Ovary (tissue), 9 donors: Measurements from ENCODE around the gene PIK3R6. TPM values are rescaled to one million over a fixed set of nuclear protein-coding genes. Genes with fewer than 3 reads are reported as not detected.

Experiments
- DNase-seq, 5 donors: peaks; one replicate each; pipeline ENCODE4 v3.0.0-alpha.2; 2019 to 2020
- H3K27ac ChIP-seq, 2 donors: fragments of 200-600 bp; one replicate each; pipeline versions ENCODE4 v1.5.1 to v1.8.0; 2019 to 2022
- H3K27me3 ChIP-seq: fragments of 200-600 bp; one replicate; pipeline ENCODE4 v1.8.0; 2022
- H3K36me3 ChIP-seq: fragments of 200-600 bp; sonication (generic); one replicate; pipeline ENCODE4 v1.5.1; 2019
- H3K4me1 ChIP-seq: one replicate; pipeline ENCODE4 v1.8.1; 2013; ENCODE audit warnings: mild to moderate bottlenecking, moderate library complexity; ENCODE audit not compliant: insufficient read depth
- H3K4me3 ChIP-seq: fragments of 200-600 bp; sonication (generic); one replicate; pipeline ENCODE4 v1.5.1; 2017
- H3K9me3 ChIP-seq, 2 donors: fragments of 200-600 bp in 1 of 2; sonication (generic) in 1 of 2; one replicate each; pipeline versions ENCODE4 v1.5.1 to v1.8.1; 2013 to 2019; ENCODE audit warnings: mild to moderate bottlenecking in 1 of 2, moderate library complexity in 1 of 2
- CTCF ChIP-seq, 3 donors: fragments of 450-650 bp in 2 of 3; fragments of 200-600 bp in 1 of 3; IDR thresholded peaks; one replicate each; pipeline versions ENCODE4 v1.5.1 to v1.8.0; 2016 to 2022; ENCODE audit warnings: antibody characterized with exemption in 3 of 3, mild to moderate bottlenecking in 1 of 3
- EP300 ChIP-seq: sonication (generic); formaldehyde crosslinking; IDR thresholded peaks from one replicate; pipeline ENCODE4 v1.6.1; 2017; ENCODE audit warnings: antibody characterized with exemption
- POLR2A ChIP-seq: fragments of 450-650 bp; IDR thresholded peaks from one replicate; pipeline ENCODE4 v1.6.1; 2017; ENCODE audit warnings: antibody characterized with exemption, mild to moderate bottlenecking, moderate library complexity
- WGBS, 3 donors: extraction: QIAGEN DNeasy Blood & Tissue Kit in 1 of 3; methylation state at CpG; one replicate each; pipeline versions ENCODE4 v1.1.5 to v1.1.7; 2013 to 2017; 5-methylcytosine and 5-hydroxymethylcytosine counted together
- intact Hi-C, 4 donors: fragments of 100-400 bp; cut with DNase I; formaldehyde crosslinking; loops; one replicate each; pipeline versions ENCODE4 v1.11.0 to v1.15.1; 2022 to 2023
- polyA plus RNA-seq, 2 donors: library from polyadenylated mRNA; stranded (reverse); fragments of 200-250 nt in 1 of 2; fragments of 350-450 nt in 1 of 2; fragmentation: Illumina TruSeq in 1 of 2; extraction: RNeasy Lipid Tissue Mini Kit (QIAGEN cat#74804) in 1 of 2; gene quantifications; one replicate each; pipeline ENCODE4 v1.2.3, GENCODE V29; 2013 to 2014
- total RNA-seq, 7 donors: library from RNA; depleted of rRNA in 2 of 7; stranded (reverse); fragments of >200 nt in 2 of 7; fragmentation: NEBNext Ultra II Directional in 3 of 7; extraction: Animal tissue kit (Norgen Biotek cat#: 25700) in 3 of 7; gene quantifications; one replicate each; pipeline versions ENCODE4 v1.1.0 to v1.2.4, GENCODE V29; 2016 to 2023
- donor health status: DM: no; HTN: no; CAD: no; lungs with moderate emphysema.
- donor health status: DM: no; HTN: no; CAD: no.
- donor health status: Bipolar disorder and iron deficiency.
- donor health status: DM: yes; HTN: yes; CAD: no.
- donor health status: DM: no; HTN: no; CAD: no.
- donor health status: DM: yes; HTN: yes; CAD: no.

The PIK3R6 gene
- total and polyA plus RNA-seq, 9 donors = 0.12 to 0.93 (median 0.23) TPM

- no peak for TF ChIP-seq CTCF (IDR thresholded peaks at IDR 0.05)
- TF ChIP-seq POLR2A = no peak
- no peak for TF ChIP-seq EP300
- intact Hi-C loops = no loop called here
- 68 to 73% (median 71%) methylated on average over 19 of the region's 19 CpGs for WGBS, 3 donors
Measured at GRCh38 chr17:8803531-8804420, 63.7 kb downstream of the PIK3R6 start.

GRCh38 chr17:8801135-8801840 lies 66.2 kb downstream of the PIK3R6 start:
- intact Hi-C loops = no loop called here
- Histone ChIP-seq H3K36me3 (no peaks in the 10 kb centered on the region), H3K9me3 (no peaks in the 10 kb centered on the region), H3K4me1 (no peaks in the 10 kb centered on the region), H3K27me3 (no peaks in the 10 kb centered on the region), H3K4me3 (no peak overlapping the region), H3K27ac (no peak overlapping the region)
- no peak for DNase-seq
- WGBS, 3 donors = 83 to 89% (median 85%) methylated on average over 6 of the region's 6 CpGs
- no peak for TF ChIP-seq POLR2A
- TF ChIP-seq CTCF (IDR thresholded peaks at IDR 0.05) = no peak
- no peak for TF ChIP-seq EP300

More at GRCh38 chr17:8803531-8804420, 63.7 kb downstream of the PIK3R6 start:
- Histone ChIP-seq H3K9me3 (no peaks in the 10 kb centered on the region), H3K27me3 (no peaks in the 10 kb centered on the region), H3K4me3 (no peak overlapping the region), H3K4me1 (no peaks in the 10 kb centered on the region), H3K27ac (no peak overlapping the region), H3K36me3 (no peaks in the 10 kb centered on the region)
- no peak for DNase-seq

- H3K4me3 ChIP-seq = no peak overlapping the region
- no peak for TF ChIP-seq EP300
- TF ChIP-seq POLR2A = no peak
- H3K4me1 ChIP-seq = no peaks in the 10 kb centered on the region
- H3K9me3 ChIP-seq = no peaks in the 10 kb centered on the region
- intact Hi-C loops = no loop called here
- 74 to 82% (median 77%) methylated on average over 2 of the region's 2 CpGs for WGBS, 3 donors
- no peaks in the 10 kb centered on the region for H3K36me3 ChIP-seq
- no peak overlapping the region for H3K27ac ChIP-seq
- H3K27me3 ChIP-seq = no peaks in the 10 kb centered on the region
- DNase-seq = no peak
Measured at GRCh38 chr17:8800656-8801055, 66.8 kb downstream of the PIK3R6 start.

GRCh38 chr17:8799570-8800212 lies 67.8 kb downstream of the PIK3R6 start:
- no peak overlapping the region for H3K27ac ChIP-seq
- H3K4me3 ChIP-seq = no peak overlapping the region
- H3K27me3 ChIP-seq = no peaks in the 10 kb centered on the region
- TF ChIP-seq POLR2A = no peak
- TF ChIP-seq CTCF (IDR thresholded peaks at IDR 0.05) = no peak
- no peak for TF ChIP-seq EP300
- DNase-seq = no peak
- H3K9me3 ChIP-seq = no peaks in the 10 kb centered on the region
- no peaks in the 10 kb centered on the region for H3K36me3 ChIP-seq
- WGBS, 3 donors = 38 to 47% (median 40%) methylated on average over 14 to 15 of the region's 15 CpGs
- intact Hi-C loops = no loop called here
- H3K4me1 ChIP-seq = no peaks in the 10 kb centered on the region
